Peyer's patch (tissue), 4 donors: ENCODE data around the gene P2RX2.

Source experiments
- CTCF ChIP-seq, 6 experiments: fragments of 450-650 bp in 4 of 6; fragments of 200-600 bp in 2 of 6; sonication (generic) in 1 of 6; IDR thresholded peaks; one replicate each; pipeline ENCODE4 v1.5.1; 2017 to 2019; ENCODE audit warnings: antibody characterized with exemption in 6 of 6, mild to moderate bottlenecking in 3 of 6, moderate library complexity in 1 of 6
- POLR2A ChIP-seq, 2 donors: fragments of 450-650 bp; IDR thresholded peaks; one replicate each; pipeline ENCODE4 v1.5.1; 2017; ENCODE audit warnings: antibody characterized with exemption in 2 of 2, mild to moderate bottlenecking in 2 of 2, moderate library complexity in 2 of 2

GRCh38 chr12:132587781-132588180 lies 30.8 kb upstream of the P2RX2 start:
- no peak for TF ChIP-seq POLR2A (IDR thresholded peaks at IDR 0.05)
- no peak for TF ChIP-seq CTCF (IDR thresholded peaks at IDR 0.05)
